SK-N-SH treated with all-trans-retinoic acid at 6 μM for 48 hours (cell line): ENCODE measurements around the gene MTFP1.

ENCODE experiments used
- ATAC-seq: fragments of 200-7000 bp; cut with Tn5 transposase; 3 replicates; pipeline ENCODE4 v1.9.1; 2020; ENCODE audit warnings: mild to moderate bottlenecking, moderate library complexity
- ARNTL ChIP-seq: fragments of 450-650 bp; formaldehyde crosslinking; IDR thresholded peaks from 2 replicates; pipeline ENCODE4 v1.5.0; 2020; ENCODE audit warnings: low read depth, mild to moderate bottlenecking, moderate library complexity, borderline replicate concordance
- CSDC2 ChIP-seq: fragments of 250-450 bp; sonication (Bioruptor Pico); IDR thresholded peaks from 2 replicates; pipeline ENCODE4 v1.5.0; 2020; ENCODE audit warnings: mild to moderate bottlenecking, moderate library complexity
- CSRNP3 ChIP-seq: fragments of 250-450 bp; sonication (Bioruptor Pico); IDR thresholded peaks from 2 replicates; pipeline ENCODE4 v1.5.1; 2021; ENCODE audit warnings: mild to moderate bottlenecking, moderate library complexity
- ISL1 ChIP-seq: fragments of 250-450 bp; sonication (Bioruptor Pico); IDR thresholded peaks from 2 replicates; pipeline ENCODE4 v2.1.2; 2022; ENCODE audit warnings: mild to moderate bottlenecking, moderate library complexity
- OSR1 ChIP-seq: fragments of 250-450 bp; sonication (Bioruptor Pico); IDR thresholded peaks from 2 replicates; pipeline ENCODE4 v1.8.0; 2022; ENCODE audit warnings: moderate library complexity, mild to moderate bottlenecking, inconsistent platforms
- SNAI2 ChIP-seq: fragments of 250-450 bp; sonication (Bioruptor Pico); IDR thresholded peaks from 2 replicates; pipeline ENCODE4 v1.5.0; 2020; ENCODE audit warnings: mild to moderate bottlenecking, moderate library complexity
- TCF4 ChIP-seq: fragments of 250-450 bp; sonication (Bioruptor Pico); IDR thresholded peaks from 2 replicates; pipeline ENCODE4 v1.8.0; 2021; ENCODE audit warnings: mild to moderate bottlenecking, moderate library complexity, borderline replicate concordance
- TOX ChIP-seq: fragments of 250-450 bp; sonication (Bioruptor Pico); IDR thresholded peaks from 2 replicates; pipeline ENCODE4 v1.8.0; 2021; ENCODE audit warnings: mild to moderate bottlenecking, moderate library complexity, borderline replicate concordance
- ZC3H10 ChIP-seq: fragments of 250-450 bp; sonication (Bioruptor Pico); IDR thresholded peaks from 2 replicates; pipeline ENCODE4 v1.5.1; 2021; ENCODE audit warnings: mild to moderate bottlenecking, moderate library complexity
- ZFP3 ChIP-seq: fragments of 250-450 bp; sonication (Bioruptor Pico); IDR thresholded peaks from 2 replicates; pipeline ENCODE4 v1.5.0; 2020; ENCODE audit warnings: mild to moderate bottlenecking, moderate library complexity
- ZFP30 ChIP-seq: fragments of 450-650 bp; formaldehyde crosslinking; IDR thresholded peaks from 2 replicates; pipeline ENCODE4 v1.5.0; 2022; ENCODE audit warnings: mild to moderate bottlenecking, moderate library complexity
- ZNF565 ChIP-seq: fragments of 450-650 bp; formaldehyde crosslinking; conservative IDR thresholded peaks from 2 replicates; pipeline ENCODE4 v1.5.0; 2020; ENCODE audit warnings: low read depth, mild to moderate bottlenecking, moderate library complexity
- ZNF70 ChIP-seq: fragments of 450-650 bp; formaldehyde crosslinking; IDR thresholded peaks from 2 replicates; pipeline ENCODE4 v1.5.0; 2020; ENCODE audit warnings: mild to moderate bottlenecking, moderate library complexity
- ZNF8 ChIP-seq: fragments of 450-650 bp; formaldehyde crosslinking; IDR thresholded peaks from 2 replicates; pipeline ENCODE4 v1.5.0; 2020; ENCODE audit warnings: mild to moderate bottlenecking, moderate library complexity
- TF ChIP-seq, protein P1 (sequence below): fragments of 250-450 bp; sonication (Bioruptor Pico); IDR thresholded peaks from 2 replicates; pipeline ENCODE4 v1.8.0; 2021; ENCODE audit warnings: low read depth, mild to moderate bottlenecking, moderate library complexity, borderline replicate concordance
- TF ChIP-seq, protein P2 (sequence below): fragments of 250-450 bp; sonication (Bioruptor Pico); IDR thresholded peaks from 2 replicates; pipeline ENCODE4 v1.5.0; 2020; ENCODE audit warnings: mild to moderate bottlenecking, moderate library complexity
- TF ChIP-seq, protein P3 (sequence below): fragments of 250-450 bp; sonication (Bioruptor Pico); IDR thresholded peaks from 2 replicates; pipeline ENCODE4 v1.5.1; 2020; ENCODE audit warnings: low read depth, mild to moderate bottlenecking, moderate library complexity

The MTFP1 gene

GRCh38 chr22:30386608-30386959 is 39.0 kb upstream of the MTFP1 start (continued):
- no peak for TF ChIP-seq CSRNP3 (CRISPR knock-in tag)
- TF ChIP-seq ISL1 (CRISPR knock-in tag) = no peak
- no peak for TF ChIP-seq TCF4 (CRISPR knock-in tag)
- no peak for TF ChIP-seq ZNF8 (CRISPR knock-in tag)
- TF ChIP-seq SNAI2 = no peak
- TF ChIP-seq, all 23 proteins: peak for 0

DNA sequence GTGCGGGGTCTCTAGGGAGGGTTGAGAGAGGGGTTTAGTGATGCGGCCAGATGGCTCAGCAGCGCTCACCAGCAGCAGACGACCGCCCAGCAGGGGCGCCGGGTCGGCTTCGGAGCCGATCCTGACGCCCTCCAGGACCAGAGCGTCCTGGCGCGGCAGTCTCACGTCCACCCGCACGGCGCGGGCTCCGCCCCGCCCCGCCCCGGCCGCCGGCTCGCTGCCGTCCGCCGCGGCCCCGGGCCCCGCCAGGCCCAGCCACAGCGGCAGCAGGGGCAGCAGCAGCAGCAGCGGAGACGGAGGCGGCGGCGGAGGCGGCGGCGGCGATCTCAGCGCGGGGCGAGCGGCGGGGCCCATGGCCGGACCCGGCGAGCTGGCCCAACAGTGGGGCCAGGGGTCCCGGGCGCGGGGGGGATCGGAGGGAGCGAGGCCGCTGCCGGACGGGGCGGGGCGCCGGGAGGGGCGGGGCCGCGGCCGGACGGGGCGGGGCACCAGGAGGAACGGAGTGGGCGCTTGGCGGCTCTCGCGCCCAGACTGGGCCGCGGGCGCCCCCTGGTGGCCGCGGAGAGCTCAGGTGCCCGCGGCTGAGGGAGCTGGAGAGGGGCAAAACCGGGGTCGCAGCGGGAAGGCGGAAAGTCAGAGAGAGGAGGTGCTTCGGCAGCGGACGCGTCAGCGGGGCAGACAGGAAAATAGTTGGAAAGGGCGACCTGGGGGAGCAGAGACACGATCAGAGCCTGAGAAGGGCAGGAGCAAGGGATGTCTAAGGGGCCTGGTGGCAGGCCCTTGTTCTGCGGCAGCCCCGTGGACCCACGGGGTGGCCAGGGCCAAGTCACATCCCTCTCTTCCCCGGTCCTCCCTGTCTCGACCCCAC is 38.4 kb upstream of the MTFP1 start, which contains the start of gene RNF215:
TSS of gene RNF215 (minus strand) at position 452 of the 868 bp plus-strand sequence. CDS start at position 354, 98 bp downstream.
- peak; percentile 90 for ATAC-seq
- TF ChIP-seq ZFP3 (CRISPR knock-in tag) = peak; percentile 89
- TF ChIP-seq, protein P1, sequence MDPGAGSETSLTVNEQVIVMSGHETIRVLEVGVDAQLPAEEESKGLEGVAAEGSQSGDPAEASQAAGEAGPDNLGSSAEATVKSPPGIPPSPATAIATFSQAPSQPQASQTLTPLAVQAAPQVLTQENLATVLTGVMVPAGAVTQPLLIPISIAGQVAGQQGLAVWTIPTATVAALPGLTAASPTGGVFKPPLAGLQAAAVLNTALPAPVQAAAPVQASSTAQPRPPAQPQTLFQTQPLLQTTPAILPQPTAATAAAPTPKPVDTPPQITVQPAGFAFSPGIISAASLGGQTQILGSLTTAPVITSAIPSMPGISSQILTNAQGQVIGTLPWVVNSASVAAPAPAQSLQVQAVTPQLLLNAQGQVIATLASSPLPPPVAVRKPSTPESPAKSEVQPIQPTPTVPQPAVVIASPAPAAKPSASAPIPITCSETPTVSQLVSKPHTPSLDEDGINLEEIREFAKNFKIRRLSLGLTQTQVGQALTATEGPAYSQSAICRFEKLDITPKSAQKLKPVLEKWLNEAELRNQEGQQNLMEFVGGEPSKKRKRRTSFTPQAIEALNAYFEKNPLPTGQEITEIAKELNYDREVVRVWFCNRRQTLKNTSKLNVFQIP = no peak

GRCh38 chr22:30390974-30391691 is 34.4 kb upstream of the MTFP1 start:
- peak; percentile 54 for ATAC-seq

More at GRCh38 chr22:30390974-30391691, 34.4 kb upstream of the MTFP1 start:
- TF ChIP-seq ZFP3 (CRISPR knock-in tag) (no peak), ZNF565 (CRISPR knock-in tag) (no peak), ARNTL (CRISPR knock-in tag) (no peak), CSDC2 (CRISPR knock-in tag) (no peak), TOX (no peak), CSRNP3 (CRISPR knock-in tag) (no peak), ZNF70 (CRISPR knock-in tag) (no peak), ZC3H10 (CRISPR knock-in tag) (no peak), TCF4 (CRISPR knock-in tag) (no peak), OSR1 (CRISPR knock-in tag) (no peak), ZFP30 (no peak)
- TF ChIP-seq, protein P2, sequence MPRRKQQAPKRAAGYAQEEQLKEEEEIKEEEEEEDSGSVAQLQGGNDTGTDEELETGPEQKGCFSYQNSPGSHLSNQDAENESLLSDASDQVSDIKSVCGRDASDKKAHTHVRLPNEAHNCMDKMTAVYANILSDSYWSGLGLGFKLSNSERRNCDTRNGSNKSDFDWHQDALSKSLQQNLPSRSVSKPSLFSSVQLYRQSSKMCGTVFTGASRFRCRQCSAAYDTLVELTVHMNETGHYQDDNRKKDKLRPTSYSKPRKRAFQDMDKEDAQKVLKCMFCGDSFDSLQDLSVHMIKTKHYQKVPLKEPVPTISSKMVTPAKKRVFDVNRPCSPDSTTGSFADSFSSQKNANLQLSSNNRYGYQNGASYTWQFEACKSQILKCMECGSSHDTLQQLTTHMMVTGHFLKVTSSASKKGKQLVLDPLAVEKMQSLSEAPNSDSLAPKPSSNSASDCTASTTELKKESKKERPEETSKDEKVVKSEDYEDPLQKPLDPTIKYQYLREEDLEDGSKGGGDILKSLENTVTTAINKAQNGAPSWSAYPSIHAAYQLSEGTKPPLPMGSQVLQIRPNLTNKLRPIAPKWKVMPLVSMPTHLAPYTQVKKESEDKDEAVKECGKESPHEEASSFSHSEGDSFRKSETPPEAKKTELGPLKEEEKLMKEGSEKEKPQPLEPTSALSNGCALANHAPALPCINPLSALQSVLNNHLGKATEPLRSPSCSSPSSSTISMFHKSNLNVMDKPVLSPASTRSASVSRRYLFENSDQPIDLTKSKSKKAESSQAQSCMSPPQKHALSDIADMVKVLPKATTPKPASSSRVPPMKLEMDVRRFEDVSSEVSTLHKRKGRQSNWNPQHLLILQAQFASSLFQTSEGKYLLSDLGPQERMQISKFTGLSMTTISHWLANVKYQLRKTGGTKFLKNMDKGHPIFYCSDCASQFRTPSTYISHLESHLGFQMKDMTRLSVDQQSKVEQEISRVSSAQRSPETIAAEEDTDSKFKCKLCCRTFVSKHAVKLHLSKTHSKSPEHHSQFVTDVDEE (CRISPR knock-in tag) = no peak
- TF ChIP-seq, protein P3, sequence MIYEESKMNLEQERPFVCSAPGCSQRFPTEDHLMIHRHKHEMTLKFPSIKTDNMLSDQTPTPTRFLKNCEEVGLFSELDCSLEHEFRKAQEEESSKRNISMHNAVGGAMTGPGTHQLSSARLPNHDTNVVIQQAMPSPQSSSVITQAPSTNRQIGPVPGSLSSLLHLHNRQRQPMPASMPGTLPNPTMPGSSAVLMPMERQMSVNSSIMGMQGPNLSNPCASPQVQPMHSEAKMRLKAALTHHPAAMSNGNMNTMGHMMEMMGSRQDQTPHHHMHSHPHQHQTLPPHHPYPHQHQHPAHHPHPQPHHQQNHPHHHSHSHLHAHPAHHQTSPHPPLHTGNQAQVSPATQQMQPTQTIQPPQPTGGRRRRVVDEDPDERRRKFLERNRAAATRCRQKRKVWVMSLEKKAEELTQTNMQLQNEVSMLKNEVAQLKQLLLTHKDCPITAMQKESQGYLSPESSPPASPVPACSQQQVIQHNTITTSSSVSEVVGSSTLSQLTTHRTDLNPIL (CRISPR knock-in tag) = no peak
- TF ChIP-seq, protein P1 = no peak
